A549 treated with Hydrocortisone at 1 μM for 4 hours (cell line): Measurements from ENCODE around the gene OR4Q2. TPM values are rescaled to one million over a fixed set of nuclear protein-coding genes. Genes with fewer than 3 reads are reported as not detected.

ENCODE experiments used
- total RNA-seq: library from RNA; stranded (reverse); fragments of 200-300 nt; extraction: Qiagen RNA extraction; gene quantifications from 5 replicates; pipeline ENCODE4 v1.2.3, GENCODE V29; 2022

The OR4Q2 gene
- not detected in 5 replicates for total RNA-seq

GRCh38 chr14:20001863-20002262 lies at the start of gene OR4Q2:
OR4Q2 (plus strand) TSS chr14:20002163.

GRCh38 chr14:19975291-19975690 lies 26.7 kb upstream of the OR4Q2 start, which contains the start of gene OR4K15:
OR4K15 (plus strand) TSS chr14:19975591; CDS start chr14:19975591, 0 bp downstream.

GRCh38 chr14:20019257-20019865 lies 17.4 kb downstream of the OR4Q2 start, which contains the start of gene OR4K14:
OR4K14 (minus strand) TSS chr14:20019307; CDS start chr14:20015193, 4,114 bp downstream.

GRCh38 chr14:20035938-20036337 lies 34.0 kb downstream of the OR4Q2 start, which contains the start of gene OR4K13:
OR4K13 (minus strand) TSS chr14:20036038; CDS start chr14:20034758, 1,280 bp downstream.

Other genes starting within 250 kb of the OR4Q2 start
- not detected in 5 replicates for gene OR4M1, start 228.7 kb upstream of the OR4Q2 start, total RNA-seq
- gene OR4N2, start 198.4 kb upstream of the OR4Q2 start, total RNA-seq = not detected in 5 replicates
- gene OR4K2, start 127.0 kb upstream of the OR4Q2 start, total RNA-seq = not detected in 5 replicates
- not detected in 5 replicates for gene OR4K5, start 81.6 kb upstream of the OR4Q2 start, total RNA-seq
- not detected in 5 replicates for gene OR4K1, start 71.2 kb upstream of the OR4Q2 start, total RNA-seq
- gene OR4K15, start 26.6 kb upstream of the OR4Q2 start, total RNA-seq = not detected in 5 replicates
- not detected in 5 replicates for gene OR4K14, start 17.1 kb downstream of the OR4Q2 start, total RNA-seq
- not detected in 5 replicates for gene OR4K13, start 33.9 kb downstream of the OR4Q2 start, total RNA-seq
- gene OR4L1, start 57.9 kb downstream of the OR4Q2 start, total RNA-seq = not detected in 5 replicates
- gene OR4K17, start 108.6 kb downstream of the OR4Q2 start, total RNA-seq = not detected in 5 replicates
- gene OR4N5, start 136.7 kb downstream of the OR4Q2 start, total RNA-seq = not detected in 5 replicates
- gene OR11G2, start 188.7 kb downstream of the OR4Q2 start, total RNA-seq = not detected in 5 replicates
- gene OR11H6, start 221.5 kb downstream of the OR4Q2 start, total RNA-seq = not detected in 5 replicates
- gene OR11H7, start 226.8 kb downstream of the OR4Q2 start, total RNA-seq = not detected in 5 replicates
- not detected in 5 replicates for gene OR11H4, start 237.1 kb downstream of the OR4Q2 start, total RNA-seq